HG03045 (cell line): ENCODE measurements around the gene BRD2.

Experiments
- ATAC-seq: cut with Tn5 transposase; IDR thresholded peaks from one replicate; pipeline ENCODE4 v1.9.1; 2021; ENCODE audit warnings: mild to moderate bottlenecking, moderate library complexity; ENCODE audit not compliant: unreplicated experiment

The BRD2 gene

DNA sequence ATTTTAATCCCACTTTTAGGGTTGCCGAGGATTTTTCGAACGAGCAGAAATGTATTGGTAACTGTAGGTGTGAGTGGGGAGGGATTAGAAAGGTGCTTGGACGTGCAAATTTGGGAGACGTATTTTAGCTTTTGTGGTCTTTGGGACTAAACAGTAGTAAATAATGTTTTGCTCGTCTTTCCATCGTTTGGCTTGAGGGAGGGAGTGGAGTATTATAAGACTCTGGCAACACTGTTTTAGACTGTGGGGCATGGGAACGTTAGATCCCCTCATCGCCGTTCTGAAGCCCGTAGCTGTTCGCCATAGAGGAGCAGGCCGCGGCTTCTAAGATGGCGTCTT lies 2.8 kb downstream of the BRD2 start:
- no peak for ATAC-seq

DNA sequence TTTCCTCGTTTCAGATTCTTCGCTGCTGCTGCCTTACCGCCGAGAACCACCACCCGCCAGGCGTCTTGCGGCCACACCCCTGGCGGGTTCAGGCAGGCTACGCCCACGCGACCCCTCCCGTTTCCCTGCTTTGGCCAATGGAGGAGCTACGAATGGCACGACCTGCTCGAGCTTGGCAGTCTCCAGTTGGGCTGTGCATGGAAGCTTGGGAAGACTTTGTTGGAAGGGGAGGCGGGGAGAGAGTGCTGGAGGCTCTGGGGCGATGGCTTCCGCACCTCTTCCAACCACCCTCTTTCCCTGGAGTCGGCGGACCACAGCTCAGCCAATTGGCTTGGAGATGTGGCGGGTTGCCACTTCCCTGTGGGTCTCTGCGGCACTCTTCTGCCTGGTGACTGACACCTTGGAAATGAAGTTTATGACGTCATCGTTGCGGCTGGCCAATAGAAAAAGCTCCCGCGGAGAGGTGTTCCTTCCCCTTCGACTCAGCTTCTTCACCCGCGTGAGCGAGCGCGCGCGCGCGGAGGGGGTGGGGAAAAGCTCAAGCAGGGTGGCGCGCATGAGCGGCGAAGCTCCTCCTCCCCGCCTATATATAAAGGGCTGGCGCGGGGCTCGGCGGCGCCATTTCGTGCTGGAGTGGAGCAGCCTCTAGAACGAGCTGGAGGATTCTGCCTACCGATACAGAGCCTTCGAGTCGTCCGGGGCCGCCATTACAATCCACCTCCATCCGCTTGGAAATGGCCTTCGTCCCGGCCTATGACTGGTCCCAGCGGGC lies 3.4 kb downstream of the BRD2 start:
- ATAC-seq, result peak; percentile 51

DNA sequence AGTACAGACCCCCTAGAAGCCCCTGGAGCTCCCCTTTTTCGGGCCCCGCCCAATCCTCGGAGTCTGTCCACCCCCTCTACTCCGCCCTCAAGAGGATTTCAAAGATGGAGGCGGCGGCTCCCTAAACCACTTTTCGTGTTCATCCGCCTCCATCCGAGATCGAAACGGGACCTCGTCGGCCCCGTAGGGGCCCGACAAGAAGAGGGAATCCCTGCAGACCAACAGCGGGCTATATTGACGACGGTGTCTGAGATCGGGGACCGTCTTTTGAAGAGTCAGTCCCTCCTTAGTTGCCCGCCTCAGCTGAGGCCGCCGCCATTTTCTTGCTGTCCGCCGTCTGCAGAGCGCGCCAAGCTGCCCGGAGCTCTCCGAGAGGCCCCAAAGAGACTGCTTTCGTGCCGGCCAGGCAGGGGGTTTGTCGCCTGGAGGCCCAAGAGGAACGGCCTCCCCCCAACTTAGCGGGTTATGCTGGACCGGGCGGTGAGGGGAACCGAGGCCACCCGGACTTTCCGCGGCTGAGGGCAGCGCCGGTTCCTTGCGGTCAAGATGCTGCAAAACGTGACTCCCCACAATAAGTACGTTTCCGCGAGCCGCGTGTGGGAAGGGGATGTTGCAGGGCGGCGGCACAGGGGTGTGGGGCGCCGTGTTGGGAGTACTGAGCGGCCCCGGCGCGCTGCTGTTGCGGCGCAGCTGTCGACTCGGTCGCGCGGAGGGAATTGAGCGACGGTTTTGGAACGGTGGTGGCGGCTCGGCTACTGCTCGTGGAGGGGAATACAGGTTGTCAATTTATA lies 4.2 kb downstream of the BRD2 start:
- ATAC-seq, result peak; percentile 2

DNA sequence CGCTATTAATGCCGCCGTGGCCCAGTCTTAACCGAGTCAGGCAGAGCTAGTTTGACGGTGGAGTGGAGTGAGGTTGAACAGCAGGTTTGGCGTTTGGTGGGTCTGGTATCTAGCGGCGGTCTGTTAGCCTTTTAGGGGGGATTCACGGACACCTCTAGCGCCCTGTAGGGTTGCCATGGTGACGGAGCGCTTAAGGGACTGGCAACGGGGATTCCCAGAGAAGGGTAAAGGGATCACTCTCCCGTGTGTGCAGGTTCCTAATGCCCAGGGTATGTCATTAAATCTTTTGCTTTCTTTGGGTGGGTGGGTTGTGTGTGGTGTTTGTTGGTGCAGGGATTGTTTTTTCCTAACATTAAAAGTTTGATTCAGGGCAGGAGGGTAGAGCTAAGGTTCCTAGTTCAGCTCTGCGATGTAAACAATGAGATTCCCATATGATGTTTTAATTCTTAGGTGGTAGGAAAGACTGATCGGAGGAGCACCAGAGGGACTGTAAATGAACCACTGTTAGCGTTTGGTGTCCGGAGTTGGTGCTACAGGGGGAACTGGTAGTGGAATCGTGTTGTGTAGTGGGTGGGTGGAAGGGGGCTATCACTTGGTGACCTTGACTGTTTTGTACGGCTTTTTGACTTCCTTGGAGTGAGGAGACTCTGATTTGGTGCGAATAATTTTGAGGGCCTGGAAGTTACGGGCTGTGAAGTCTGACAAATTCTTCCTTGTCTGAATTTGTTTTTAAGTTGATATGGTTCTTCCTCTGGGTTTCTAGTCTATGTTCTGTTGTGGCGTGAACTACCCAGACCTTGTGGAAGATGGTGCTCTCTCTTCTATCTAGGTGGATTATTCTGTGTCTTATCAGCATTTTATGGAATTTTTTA lies 5.0 kb downstream of the BRD2 start:
- no peak for ATAC-seq

DNA sequence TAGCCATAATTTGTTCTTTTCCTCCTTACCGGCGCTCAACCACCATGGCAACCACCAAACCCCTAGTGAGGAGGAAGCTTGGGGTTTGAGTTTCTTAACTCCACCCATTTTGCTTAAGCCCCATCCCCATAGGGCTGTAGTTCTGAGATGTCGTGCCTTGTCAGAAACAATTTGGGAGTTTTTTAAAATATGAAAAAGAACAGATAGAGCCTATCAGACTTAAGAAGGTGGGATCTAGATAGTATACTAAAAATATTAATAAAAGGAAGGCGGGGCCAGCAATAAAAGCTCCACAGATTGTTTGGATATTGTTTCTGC lies 5.6 kb downstream of the BRD2 start:
- no peak for ATAC-seq

- no peak for ATAC-seq
Observed at GRCh38 chr6:32974541-32975308, 6.3 kb downstream of the BRD2 start.

DNA sequence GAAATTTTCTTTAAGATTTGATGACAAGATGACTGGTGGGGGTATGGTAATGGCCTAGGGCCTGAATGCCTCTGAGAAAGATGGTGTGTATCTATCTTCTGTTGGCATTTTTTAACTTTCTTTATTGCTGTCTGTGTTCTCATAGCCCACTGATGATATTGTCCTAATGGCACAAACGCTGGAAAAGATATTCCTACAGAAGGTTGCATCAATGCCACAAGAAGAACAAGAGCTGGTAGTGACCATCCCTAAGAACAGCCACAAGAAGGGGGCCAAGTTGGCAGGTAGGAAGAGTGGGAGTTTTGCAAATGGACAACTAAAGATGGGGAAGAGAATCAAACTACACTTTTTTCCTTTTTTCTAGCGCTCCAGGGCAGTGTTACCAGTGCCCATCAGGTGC lies 7.5 kb downstream of the BRD2 start:
- ATAC-seq, result no peak

DNA sequence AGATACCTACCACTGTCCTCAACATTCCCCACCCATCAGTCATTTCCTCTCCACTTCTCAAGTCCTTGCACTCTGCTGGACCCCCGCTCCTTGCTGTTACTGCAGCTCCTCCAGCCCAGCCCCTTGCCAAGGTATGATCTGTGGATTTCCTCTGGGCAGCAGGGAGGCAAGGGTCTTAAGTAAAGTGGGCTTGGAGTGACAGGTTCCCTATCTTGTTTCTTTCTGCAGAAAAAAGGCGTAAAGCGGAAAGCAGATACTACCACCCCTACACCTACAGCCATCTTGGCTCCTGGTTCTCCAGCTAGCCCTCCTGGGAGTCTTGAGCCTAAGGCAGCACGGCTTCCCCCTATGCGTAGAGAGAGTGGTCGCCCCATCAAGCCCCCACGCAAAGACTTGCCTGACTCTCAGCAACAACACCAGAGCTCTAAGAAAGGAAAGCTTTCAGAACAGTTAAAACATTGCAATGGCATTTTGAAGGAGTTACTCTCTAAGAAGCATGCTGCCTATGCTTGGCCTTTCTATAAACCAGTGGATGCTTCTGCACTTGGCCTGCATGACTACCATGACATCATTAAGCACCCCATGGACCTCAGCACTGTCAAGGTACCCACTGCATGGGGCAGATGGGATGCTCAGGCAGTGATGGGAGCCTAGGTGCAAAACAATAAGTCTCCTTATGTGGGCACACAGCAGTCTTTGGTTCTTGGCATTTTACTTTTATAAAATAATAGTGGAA lies 8.1 kb downstream of the BRD2 start:
- no peak for ATAC-seq

DNA sequence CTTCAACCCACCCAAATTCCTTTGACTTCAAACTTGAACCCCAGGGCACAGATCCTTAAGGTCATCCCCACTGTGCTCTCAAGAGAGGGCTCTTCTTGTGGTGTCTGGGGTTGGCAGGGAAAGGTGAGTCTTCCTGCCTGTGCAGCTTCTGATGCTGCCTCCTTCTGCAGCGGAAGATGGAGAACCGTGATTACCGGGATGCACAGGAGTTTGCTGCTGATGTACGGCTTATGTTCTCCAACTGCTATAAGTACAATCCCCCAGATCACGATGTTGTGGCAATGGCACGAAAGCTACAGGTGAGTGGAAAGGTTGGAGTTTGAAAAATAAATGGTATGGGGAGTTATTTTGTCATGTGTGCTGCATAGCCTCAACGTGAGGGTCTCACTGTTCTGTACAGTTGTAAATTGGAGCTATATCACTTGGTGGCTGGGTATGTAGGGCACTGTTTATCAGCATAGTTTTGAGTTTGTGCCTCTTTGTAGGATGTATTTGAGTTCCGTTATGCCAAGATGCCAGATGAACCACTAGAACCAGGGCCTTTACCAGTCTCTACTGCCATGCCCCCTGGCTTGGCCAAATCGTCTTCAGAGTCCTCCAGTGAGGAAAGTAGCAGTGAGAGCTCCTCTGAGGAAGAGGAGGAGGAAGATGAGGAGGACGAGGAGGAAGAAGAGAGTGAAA lies 9.0 kb downstream of the BRD2 start:
- no peak for ATAC-seq

DNA sequence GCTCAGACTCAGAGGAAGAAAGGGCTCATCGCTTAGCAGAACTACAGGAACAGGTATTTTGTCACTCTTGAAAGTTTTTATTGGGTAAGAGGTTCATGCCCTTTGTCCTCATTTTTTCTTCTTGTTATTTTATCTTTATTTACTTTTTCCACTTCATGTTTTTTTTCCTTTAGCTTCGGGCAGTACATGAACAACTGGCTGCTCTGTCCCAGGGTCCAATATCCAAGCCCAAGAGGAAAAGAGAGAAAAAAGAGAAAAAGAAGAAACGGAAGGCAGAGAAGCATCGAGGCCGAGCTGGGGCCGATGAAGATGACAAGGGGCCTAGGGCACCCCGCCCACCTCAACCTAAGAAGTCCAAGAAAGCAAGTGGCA lies 9.5 kb downstream of the BRD2 start:
- ATAC-seq, result no peak

DNA sequence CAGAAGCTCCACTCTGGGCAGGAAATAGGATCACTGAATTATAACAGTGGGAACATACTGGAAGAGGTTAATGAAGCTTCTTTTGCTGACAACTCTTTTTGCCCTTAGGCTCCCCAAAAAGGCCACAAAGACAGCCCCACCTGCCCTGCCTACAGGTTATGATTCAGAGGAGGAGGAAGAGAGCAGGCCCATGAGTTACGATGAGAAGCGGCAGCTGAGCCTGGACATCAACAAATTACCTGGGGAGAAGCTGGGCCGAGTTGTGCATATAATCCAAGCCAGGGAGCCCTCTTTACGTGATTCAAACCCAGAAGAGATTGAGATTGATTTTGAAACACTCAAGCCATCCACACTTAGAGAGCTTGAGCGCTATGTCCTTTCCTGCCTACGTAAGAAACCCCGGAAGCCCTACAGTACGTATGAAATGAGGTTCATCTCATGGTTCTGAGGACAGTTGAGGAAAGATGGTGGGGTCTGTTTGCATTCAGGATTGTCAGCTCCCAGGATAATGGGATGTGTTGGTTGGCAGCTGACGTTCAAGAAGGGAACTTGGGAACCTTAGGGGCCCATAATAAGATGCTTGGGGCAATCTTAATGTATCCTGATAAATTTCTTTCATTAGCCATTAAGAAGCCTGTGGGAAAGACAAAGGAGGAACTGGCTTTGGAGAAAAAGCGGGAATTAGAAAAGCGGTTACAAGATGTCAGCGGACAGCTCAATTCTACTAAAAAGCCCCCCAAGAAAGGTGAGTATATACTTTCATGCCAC lies 11.5 kb downstream of the BRD2 start:
- ATAC-seq, result no peak

- ATAC-seq, result no peak
Observed at GRCh38 chr6:32980488-32981038, 12.2 kb downstream of the BRD2 start.

- no peak for ATAC-seq
Observed at GRCh38 chr6:32982084-32982701, 13.8 kb downstream of the BRD2 start.

GRCh38 chr6:32982702-32983492 lies 14.5 kb downstream of the BRD2 start:
- no peak for ATAC-seq

DNA sequence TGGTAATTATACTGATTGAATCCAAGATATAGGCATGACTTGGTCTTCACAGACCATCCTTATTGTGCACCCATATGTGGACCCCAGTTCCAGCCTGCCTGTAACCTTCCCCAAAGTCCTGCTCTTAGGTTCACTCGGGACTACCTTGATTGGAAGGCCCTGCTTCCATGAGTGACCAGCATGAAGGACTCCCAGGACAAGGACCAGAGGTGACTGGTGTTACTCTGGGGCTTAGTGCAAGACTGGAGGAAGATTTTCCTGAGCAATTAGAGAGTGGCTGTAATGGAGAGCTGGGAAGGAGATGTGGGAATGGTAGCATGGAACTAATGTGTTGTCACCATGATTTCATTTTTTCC lies 15.1 kb downstream of the BRD2 start:
- no peak for ATAC-seq

GRCh38 chr6:32983964-32984621 lies 15.7 kb downstream of the BRD2 start:
- no peak for ATAC-seq
